Upper lobe of left lung (tissue), 4 donors: ENCODE results near the gene CIRBP.

ENCODE experiments used
- EP300 ChIP-seq, 4 donors: sonication (generic); formaldehyde crosslinking; IDR thresholded peaks; one replicate each; pipeline ENCODE4 v1.5.1; 2017; ENCODE audit warnings: antibody characterized with exemption in 4 of 4, control low read depth in 2 of 4
- TF ChIP-seq, protein P1 (sequence below), 6 experiments: fragments of 450-650 bp in 4 of 6; fragments of 200-600 bp in 2 of 6; sonication (generic) in 2 of 6; IDR thresholded peaks; one replicate each; pipeline ENCODE4 v1.5.1; 2016 to 2019; ENCODE audit warnings: antibody characterized with exemption in 6 of 6

DNA sequence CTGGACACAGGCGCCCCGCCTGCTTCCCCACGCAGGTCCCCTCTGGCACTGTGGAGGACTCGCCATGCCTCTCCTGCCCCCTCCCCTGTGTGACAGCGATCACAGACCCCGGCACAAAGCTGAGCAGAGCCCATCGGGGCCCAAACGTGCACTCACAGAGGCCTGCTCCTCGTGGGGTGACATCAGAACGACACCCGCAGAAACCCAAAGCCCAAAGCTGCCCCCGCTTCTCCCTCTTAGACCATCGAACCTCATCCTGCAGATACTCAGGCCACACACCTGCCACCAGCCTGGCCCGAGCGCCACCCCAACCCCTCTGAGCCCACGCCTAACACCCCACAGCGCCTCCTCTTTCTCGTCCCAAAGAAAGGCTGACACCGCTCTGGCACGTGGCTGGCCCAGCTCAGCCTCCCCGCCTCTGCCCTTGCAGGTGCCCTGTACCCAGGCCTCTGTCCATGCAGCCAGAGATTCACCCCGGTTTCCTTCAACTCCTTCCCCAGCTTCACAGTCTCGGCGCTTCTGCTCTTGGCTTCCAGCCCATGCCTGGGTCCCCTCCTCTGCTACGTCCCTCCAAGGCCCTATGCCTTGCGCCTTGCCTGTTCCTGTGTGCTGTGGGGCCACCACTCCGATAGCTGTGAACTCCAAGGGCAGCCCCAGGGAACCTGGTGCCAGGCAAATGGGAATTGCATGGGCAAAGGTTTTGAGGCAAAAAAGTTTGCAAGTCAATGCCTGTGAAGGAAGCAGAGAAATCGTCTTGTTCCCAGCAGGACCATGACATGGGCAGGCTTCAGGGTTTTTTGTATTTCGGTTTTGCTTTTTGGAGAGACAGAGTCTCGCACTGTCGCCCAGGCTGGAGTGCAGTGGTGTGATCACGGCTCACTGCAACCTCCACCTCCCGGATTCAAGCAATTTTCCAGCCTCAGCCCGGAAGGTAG is 30.5 kb upstream of the CIRBP start:
- TF ChIP-seq, protein P1, sequence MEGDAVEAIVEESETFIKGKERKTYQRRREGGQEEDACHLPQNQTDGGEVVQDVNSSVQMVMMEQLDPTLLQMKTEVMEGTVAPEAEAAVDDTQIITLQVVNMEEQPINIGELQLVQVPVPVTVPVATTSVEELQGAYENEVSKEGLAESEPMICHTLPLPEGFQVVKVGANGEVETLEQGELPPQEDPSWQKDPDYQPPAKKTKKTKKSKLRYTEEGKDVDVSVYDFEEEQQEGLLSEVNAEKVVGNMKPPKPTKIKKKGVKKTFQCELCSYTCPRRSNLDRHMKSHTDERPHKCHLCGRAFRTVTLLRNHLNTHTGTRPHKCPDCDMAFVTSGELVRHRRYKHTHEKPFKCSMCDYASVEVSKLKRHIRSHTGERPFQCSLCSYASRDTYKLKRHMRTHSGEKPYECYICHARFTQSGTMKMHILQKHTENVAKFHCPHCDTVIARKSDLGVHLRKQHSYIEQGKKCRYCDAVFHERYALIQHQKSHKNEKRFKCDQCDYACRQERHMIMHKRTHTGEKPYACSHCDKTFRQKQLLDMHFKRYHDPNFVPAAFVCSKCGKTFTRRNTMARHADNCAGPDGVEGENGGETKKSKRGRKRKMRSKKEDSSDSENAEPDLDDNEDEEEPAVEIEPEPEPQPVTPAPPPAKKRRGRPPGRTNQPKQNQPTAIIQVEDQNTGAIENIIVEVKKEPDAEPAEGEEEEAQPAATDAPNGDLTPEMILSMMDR (IDR thresholded peaks at IDR 0.05), result no peak
- no peak for TF ChIP-seq EP300 (IDR thresholded peaks at IDR 0.05)
